Measurements from ENCODE around the gene HSH2D.

DNA sequence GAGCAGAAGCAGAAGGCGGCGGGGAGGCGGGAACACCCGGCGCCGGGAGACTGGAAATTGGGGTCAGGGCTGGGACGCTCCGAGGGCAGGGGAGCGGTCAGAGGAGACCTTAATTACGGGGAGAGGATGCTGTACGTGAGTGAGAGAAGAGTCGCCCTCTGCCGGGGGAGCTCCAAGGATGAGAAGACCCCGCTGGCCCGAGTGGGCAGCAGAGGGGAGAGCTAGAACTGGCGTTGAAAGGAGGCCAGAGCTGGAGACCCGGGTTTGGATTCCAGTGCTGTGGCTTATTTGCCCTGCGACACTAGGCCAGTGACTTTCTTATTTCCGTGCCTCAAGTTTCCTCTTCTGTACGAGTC is 42.3 kb downstream of the HSH2D start:
- TF ChIP-seq, protein P1, sequence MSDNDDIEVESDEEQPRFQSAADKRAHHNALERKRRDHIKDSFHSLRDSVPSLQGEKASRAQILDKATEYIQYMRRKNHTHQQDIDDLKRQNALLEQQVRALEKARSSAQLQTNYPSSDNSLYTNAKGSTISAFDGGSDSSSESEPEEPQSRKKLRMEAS (IDR thresholded peaks at IDR 0.05; ENCODE audit: low read depth) = no peak
- peak; percentile 13; the same call in 1 of the 2 replicates for TF ChIP-seq RAD21 (IDR thresholded peaks at IDR 0.05; ENCODE audit: low read length)
- TF ChIP-seq, protein P2, sequence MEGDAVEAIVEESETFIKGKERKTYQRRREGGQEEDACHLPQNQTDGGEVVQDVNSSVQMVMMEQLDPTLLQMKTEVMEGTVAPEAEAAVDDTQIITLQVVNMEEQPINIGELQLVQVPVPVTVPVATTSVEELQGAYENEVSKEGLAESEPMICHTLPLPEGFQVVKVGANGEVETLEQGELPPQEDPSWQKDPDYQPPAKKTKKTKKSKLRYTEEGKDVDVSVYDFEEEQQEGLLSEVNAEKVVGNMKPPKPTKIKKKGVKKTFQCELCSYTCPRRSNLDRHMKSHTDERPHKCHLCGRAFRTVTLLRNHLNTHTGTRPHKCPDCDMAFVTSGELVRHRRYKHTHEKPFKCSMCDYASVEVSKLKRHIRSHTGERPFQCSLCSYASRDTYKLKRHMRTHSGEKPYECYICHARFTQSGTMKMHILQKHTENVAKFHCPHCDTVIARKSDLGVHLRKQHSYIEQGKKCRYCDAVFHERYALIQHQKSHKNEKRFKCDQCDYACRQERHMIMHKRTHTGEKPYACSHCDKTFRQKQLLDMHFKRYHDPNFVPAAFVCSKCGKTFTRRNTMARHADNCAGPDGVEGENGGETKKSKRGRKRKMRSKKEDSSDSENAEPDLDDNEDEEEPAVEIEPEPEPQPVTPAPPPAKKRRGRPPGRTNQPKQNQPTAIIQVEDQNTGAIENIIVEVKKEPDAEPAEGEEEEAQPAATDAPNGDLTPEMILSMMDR (IDR thresholded peaks at IDR 0.05) = peak; percentile 58
- no peak for TF ChIP-seq YY1 (IDR thresholded peaks at IDR 0.05; ENCODE audit: low read depth)

Measured in SK-N-SH (cell line).